GM19099 (cell line): ENCODE results near the gene SPOCK1.

Source experiments
- POLR2A ChIP-seq: IDR thresholded peaks from 3 replicates; pipeline ENCODE4 v1.6.1; 2011; ENCODE audit warnings: low read depth; ENCODE audit not compliant: insufficient read length; ENCODE audit errors: extremely low read depth

Gene SPOCK1

GRCh38 chr5:137098238-137098637, 400.9 kb downstream of the SPOCK1 start:
- no peak for TF ChIP-seq POLR2A

- TF ChIP-seq POLR2A, result no peak
Measured at GRCh38 chr5:137097203-137097602, 401.9 kb downstream of the SPOCK1 start.

GRCh38 chr5:137096149-137097103, 402.7 kb downstream of the SPOCK1 start:
- TF ChIP-seq POLR2A, result no peak

- TF ChIP-seq POLR2A, result no peak
Measured at GRCh38 chr5:137095597-137095996, 403.5 kb downstream of the SPOCK1 start.

- no peak for TF ChIP-seq POLR2A
Measured at GRCh38 chr5:137092831-137093230, 406.3 kb downstream of the SPOCK1 start.

- TF ChIP-seq POLR2A, result no peak
Measured at GRCh38 chr5:137091472-137091871, 407.7 kb downstream of the SPOCK1 start.

GRCh38 chr5:137090721-137091120, 408.4 kb downstream of the SPOCK1 start:
- TF ChIP-seq POLR2A, result no peak

- TF ChIP-seq POLR2A, result no peak
Measured at GRCh38 chr5:137090151-137090550, 409.0 kb downstream of the SPOCK1 start.

- TF ChIP-seq POLR2A, result no peak
Measured at GRCh38 chr5:137088175-137088574, 411.0 kb downstream of the SPOCK1 start.

- no peak for TF ChIP-seq POLR2A
Measured at GRCh38 chr5:137086342-137086741, 412.8 kb downstream of the SPOCK1 start.

GRCh38 chr5:137085206-137085605, 413.9 kb downstream of the SPOCK1 start:
- no peak for TF ChIP-seq POLR2A

- no peak for TF ChIP-seq POLR2A
Measured at GRCh38 chr5:137084016-137084415, 415.1 kb downstream of the SPOCK1 start.

- no peak for TF ChIP-seq POLR2A
Measured at GRCh38 chr5:137082951-137083350, 416.2 kb downstream of the SPOCK1 start.

- no peak for TF ChIP-seq POLR2A
Measured at GRCh38 chr5:137078171-137078665, 420.9 kb downstream of the SPOCK1 start.

- TF ChIP-seq POLR2A, result no peak
Measured at GRCh38 chr5:137075163-137075970, 423.8 kb downstream of the SPOCK1 start.
